Measurements from ENCODE around the gene PSMD2.
"Not testable (repeated sequence)": the region's sequence is repeated elsewhere in the genome, so short reads cannot be mapped to it uniquely, and the experiment has no call there.

Gene PSMD2

DNA sequence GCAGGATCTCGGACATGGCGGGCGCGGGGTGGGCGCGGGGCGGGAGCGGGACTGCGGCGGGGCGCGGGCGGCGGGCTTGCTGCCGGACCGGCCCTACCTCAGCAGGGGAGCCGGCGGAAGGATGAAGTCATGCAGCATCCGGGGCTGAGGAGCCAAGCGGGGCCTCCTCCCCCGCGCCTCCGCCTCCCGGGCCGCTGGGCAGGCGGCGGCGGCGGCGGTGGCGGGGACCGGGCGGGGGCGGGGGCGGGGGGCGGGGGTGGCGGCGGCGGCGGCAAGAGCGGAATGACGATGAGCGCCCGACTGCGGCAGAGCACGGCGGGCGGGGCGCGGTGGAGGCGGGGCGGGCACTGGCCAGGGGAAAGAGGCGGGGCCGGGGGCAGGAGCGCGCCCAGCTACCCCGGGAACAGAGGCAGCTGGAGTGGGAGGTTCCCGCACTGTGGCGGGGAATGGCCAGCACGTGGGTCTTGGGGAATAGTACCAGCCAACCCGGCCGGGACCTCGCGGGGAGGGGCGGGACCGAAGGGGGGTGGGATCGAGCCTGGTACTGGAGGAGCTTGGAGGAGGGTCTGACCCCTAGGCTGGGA is 37.7 kb upstream of the PSMD2 start, which contains the start of gene CAMK2N2:
Gene CAMK2N2 (minus strand): TSS at position 284 of the 584 bp plus-strand sequence. CDS start 268 bp downstream, at position 16.
- Histone ChIP-seq H3K27ac (ENCODE audit: low read length) (no peak within 1 kb of the TSS), H3K4me3 (ENCODE audit: low read length in 2 of 2) (peak within 1 kb of the TSS; percentile 43 to 59), H3K9ac (ENCODE audit: low read length in 2 of 2) (no peak within 1 kb of the TSS), H3K9me3 (ENCODE audit: control insufficient read depth in 2 of 2, low read length in 2 of 2) (no peaks in the 10 kb centered on the region), H3K27me3 (ENCODE audit: control insufficient read depth in 1 of 2, insufficient read depth in 2 of 2, low read length in 2 of 2) (peaks cover 41 to 62% of the 10 kb centered on the region in 2 donors), H3K36me3 (ENCODE audit: control insufficient read depth in 2 of 2, insufficient read depth in 2 of 2, low read length in 2 of 2) (no peaks in the 10 kb centered on the region), H3K4me1 (ENCODE audit: control insufficient read depth, insufficient read depth, low read length) (peaks cover 21% of the 10 kb centered on the region)

DNA sequence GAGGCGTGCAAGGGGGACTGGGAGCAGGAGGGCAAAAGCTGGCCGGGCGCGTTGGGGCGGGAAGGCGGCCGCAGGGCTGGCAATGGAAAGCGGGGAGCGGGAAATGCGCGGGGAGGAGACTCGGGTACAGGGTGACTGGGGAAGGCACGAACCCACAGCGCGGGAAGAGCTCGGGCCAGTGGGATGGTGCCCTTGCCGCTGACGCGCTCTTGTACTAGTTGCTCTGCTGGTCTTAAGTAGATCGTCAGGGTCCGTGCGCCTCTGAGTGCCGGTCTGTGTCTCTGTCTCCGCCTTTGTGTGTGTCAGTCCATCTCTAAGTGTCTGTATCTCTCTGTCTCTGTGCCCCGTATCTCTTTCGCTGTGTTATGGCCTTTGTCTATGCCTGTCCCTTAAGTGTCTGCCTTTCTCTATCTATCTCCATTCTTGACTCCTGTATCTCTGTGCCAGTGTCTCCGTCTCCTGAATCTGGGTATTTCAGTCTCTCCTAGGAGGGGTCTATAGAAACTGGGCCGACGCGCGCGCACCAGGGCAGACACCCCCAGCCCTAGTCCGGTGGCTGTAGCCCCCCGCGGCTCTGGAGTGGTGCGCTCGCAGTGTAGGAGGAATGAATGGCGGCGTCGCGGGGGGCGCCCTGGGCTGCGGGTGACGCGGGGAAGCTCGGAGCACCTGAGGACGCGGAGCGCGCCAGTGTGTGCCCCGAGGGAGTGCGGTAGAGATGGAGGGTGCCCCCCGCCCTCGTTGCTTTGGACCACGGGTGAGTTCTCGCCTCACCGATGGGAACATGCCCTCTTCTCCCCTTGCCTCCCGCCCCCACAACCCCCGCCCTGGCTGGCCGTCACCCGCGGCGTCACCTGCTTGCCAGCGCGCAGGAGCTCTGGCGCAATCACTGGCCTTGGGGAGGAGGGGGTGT is 36.9 kb upstream of the PSMD2 start:
- Histone ChIP-seq H3K4me3 (ENCODE audit: low read length in 2 of 2) (peak overlapping the region; percentile 43 to 59), H3K9me3 (ENCODE audit: control insufficient read depth in 2 of 2, low read length in 2 of 2) (no peaks in the 10 kb centered on the region), H3K27ac (ENCODE audit: low read length) (no peak overlapping the region), H3K9ac (ENCODE audit: low read length in 2 of 2) (no peak overlapping the region), H3K36me3 (ENCODE audit: control insufficient read depth in 2 of 2, insufficient read depth in 2 of 2, low read length in 2 of 2) (no peaks in the 10 kb centered on the region), H3K4me1 (ENCODE audit: control insufficient read depth, insufficient read depth, low read length) (peaks cover 21% of the 10 kb centered on the region), H3K27me3 (ENCODE audit: control insufficient read depth in 1 of 2, insufficient read depth in 2 of 2, low read length in 2 of 2) (peaks cover 41 to 59% of the 10 kb centered on the region in 2 donors)

- H3K9me3 ChIP-seq (ENCODE audit: control insufficient read depth in 2 of 2, low read length in 2 of 2): no peaks in the 10 kb centered on the region
- H3K4me1 ChIP-seq (ENCODE audit: control insufficient read depth, insufficient read depth, low read length): peaks cover 21% of the 10 kb centered on the region
- H3K36me3 ChIP-seq (ENCODE audit: control insufficient read depth in 2 of 2, insufficient read depth in 2 of 2, low read length in 2 of 2): no peaks in the 10 kb centered on the region
- no peak overlapping the region for H3K9ac ChIP-seq (ENCODE audit: low read length in 2 of 2)
- no peak overlapping the region for H3K4me3 ChIP-seq (ENCODE audit: low read length in 2 of 2)
- peaks cover 40 to 54% of the 10 kb centered on the region in 2 donors for H3K27me3 ChIP-seq (ENCODE audit: control insufficient read depth in 1 of 2, insufficient read depth in 2 of 2, low read length in 2 of 2)
- no peak overlapping the region for H3K27ac ChIP-seq (ENCODE audit: low read length)
Measured at GRCh38 chr3:184262764-184263179, 36.3 kb upstream of the PSMD2 start.

GRCh38 chr3:184267249-184267648 is 31.8 kb upstream of the PSMD2 start:
- H3K9ac ChIP-seq (ENCODE audit: low read length in 2 of 2); H3K36me3 ChIP-seq (ENCODE audit: control insufficient read depth in 2 of 2, insufficient read depth in 2 of 2, low read length in 2 of 2); H3K27ac ChIP-seq (ENCODE audit: low read length); H3K4me1 ChIP-seq (ENCODE audit: control insufficient read depth, insufficient read depth, low read length); H3K4me3 ChIP-seq (ENCODE audit: low read length in 2 of 2); H3K9me3 ChIP-seq (ENCODE audit: control insufficient read depth in 2 of 2, low read length in 2 of 2): not testable (repeated sequence)
- H3K27me3 ChIP-seq (ENCODE audit: control insufficient read depth in 1 of 2, insufficient read depth in 2 of 2, low read length in 2 of 2): peaks cover 12 to 18% of the 10 kb centered on the region in 2 donors

DNA sequence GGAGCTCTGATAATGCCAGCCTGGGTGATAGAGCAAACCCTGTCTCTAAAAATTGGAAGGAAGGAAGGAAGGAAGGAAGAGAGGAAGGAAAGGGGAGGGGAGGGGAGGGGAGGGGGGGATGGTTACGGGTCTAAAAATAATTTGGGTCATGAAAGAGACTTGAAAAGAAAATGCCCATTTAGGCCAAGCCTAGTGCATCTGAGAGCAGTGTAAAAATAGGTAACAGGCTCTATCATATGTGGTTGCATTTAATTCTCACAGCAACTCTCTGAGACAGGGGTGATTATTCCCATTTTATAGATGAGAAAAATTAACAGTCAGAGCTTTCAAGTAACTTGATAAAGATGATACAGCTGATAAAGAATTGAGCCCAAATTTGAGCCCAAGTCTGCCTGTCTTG is 26.8 kb upstream of the PSMD2 start:
- Histone ChIP-seq H3K4me1 (ENCODE audit: control insufficient read depth, insufficient read depth, low read length) (peaks cover 3% of the 10 kb centered on the region), H3K4me3 (ENCODE audit: low read length in 2 of 2) (no peak overlapping the region), H3K36me3 (ENCODE audit: control insufficient read depth in 2 of 2, insufficient read depth in 2 of 2, low read length in 2 of 2) (no peaks in the 10 kb centered on the region), H3K9ac (ENCODE audit: low read length in 2 of 2) (no peak overlapping the region), H3K27me3 (ENCODE audit: control insufficient read depth in 1 of 2, insufficient read depth in 2 of 2, low read length in 2 of 2) (peaks cover 21 to 25% of the 10 kb centered on the region in 2 donors), H3K9me3 (ENCODE audit: control insufficient read depth in 2 of 2, low read length in 2 of 2) (no peaks in the 10 kb centered on the region), H3K27ac (ENCODE audit: low read length) (no peak overlapping the region)

DNA sequence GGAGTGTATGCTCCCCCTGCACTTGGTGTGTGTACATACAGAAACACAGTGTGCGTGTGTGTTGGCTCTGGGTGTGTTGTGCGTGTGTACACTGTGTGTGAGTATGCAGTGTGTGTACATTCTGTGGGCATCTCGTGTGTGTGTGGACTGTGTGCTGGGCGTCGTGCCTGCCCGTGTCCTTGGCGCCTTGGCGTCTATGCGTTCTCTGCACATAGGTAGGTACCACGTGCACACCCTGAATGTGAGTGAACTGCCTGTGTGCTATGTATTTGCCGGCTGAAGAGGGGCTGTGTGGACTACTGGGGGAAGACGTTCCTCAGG is 23.7 kb upstream of the PSMD2 start:
- no peak overlapping the region for H3K4me3 ChIP-seq (ENCODE audit: low read length in 2 of 2)

DNA sequence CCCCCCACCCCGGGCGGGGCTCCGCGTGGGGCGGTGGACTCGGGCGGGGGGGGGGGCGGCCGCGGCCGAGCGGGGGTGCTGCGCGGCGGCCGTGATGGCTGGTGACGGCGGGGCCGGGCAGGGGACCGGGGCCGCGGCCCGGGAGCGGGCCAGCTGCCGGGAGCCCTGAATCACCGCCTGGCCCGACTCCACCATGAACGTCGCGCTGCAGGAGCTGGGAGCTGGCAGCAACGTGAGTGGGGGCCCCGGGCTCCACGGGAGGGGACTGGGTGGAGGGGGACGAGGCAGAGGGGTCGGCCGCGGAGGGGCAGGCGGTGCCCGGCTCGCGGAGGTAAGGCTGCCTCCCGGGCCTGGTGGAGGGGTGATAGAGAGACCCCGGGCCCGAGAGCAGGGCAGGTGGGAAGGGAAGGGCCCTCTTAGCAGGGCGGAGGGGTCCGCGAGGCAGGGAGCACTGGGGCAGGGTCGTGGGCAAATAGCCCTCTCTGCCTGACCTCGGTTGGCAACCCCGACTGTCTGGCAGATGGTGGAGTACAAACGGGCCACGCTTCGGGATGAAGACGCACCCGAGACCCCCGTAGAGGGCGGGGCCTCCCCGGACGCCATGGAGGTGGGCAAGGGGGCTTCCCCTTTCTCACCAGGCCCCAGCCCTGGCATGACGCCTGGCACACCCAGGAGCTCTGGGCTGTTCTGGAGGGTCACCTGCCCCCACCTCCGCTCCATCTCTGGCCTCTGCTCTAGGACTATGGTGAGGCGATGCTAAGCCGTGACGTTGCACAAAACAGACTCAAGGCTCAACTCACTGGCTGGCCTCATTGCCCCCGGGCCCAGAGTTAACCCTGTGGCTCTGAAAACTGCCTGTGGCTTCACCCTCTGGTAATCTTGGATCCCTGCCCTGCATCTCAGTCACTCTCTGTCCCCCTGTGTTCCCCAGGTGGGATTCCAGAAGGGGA is 22.8 kb upstream of the PSMD2 start, which contains the start of gene ECE2:
Gene ECE2 (plus strand): TSS at position 62 of the 950 bp plus-strand sequence. CDS start 132 bp downstream, at position 194.
- no peaks in the 10 kb centered on the region for H3K36me3 ChIP-seq (ENCODE audit: control insufficient read depth in 2 of 2, insufficient read depth in 2 of 2, low read length in 2 of 2)
- H3K27me3 ChIP-seq (ENCODE audit: control insufficient read depth in 1 of 2, insufficient read depth in 2 of 2, low read length in 2 of 2): peaks cover 21 to 28% of the 10 kb centered on the region in 2 donors
- H3K4me1 ChIP-seq (ENCODE audit: control insufficient read depth, insufficient read depth, low read length): peaks cover 3% of the 10 kb centered on the region
- no peak within 1 kb of the TSS for H3K27ac ChIP-seq (ENCODE audit: low read length)
- no peak within 1 kb of the TSS for H3K9ac ChIP-seq (ENCODE audit: low read length in 2 of 2)
- H3K4me3 ChIP-seq (ENCODE audit: low read length in 2 of 2): no peak within 1 kb of the TSS
- H3K9me3 ChIP-seq (ENCODE audit: control insufficient read depth in 2 of 2, low read length in 2 of 2): no peaks in the 10 kb centered on the region

More for the DNA sequence above, 23.7 kb upstream of the PSMD2 start:
- H3K36me3 ChIP-seq (ENCODE audit: control insufficient read depth in 2 of 2, insufficient read depth in 2 of 2, low read length in 2 of 2): no peaks in the 10 kb centered on the region
- H3K9ac ChIP-seq (ENCODE audit: low read length in 2 of 2): no peak overlapping the region
- H3K27ac ChIP-seq (ENCODE audit: low read length): no peak overlapping the region
- no peaks in the 10 kb centered on the region for H3K9me3 ChIP-seq (ENCODE audit: control insufficient read depth in 2 of 2, low read length in 2 of 2)
- peaks cover 3% of the 10 kb centered on the region for H3K4me1 ChIP-seq (ENCODE audit: control insufficient read depth, insufficient read depth, low read length)
- peaks cover 21 to 28% of the 10 kb centered on the region in 2 donors for H3K27me3 ChIP-seq (ENCODE audit: control insufficient read depth in 1 of 2, insufficient read depth in 2 of 2, low read length in 2 of 2)

DNA sequence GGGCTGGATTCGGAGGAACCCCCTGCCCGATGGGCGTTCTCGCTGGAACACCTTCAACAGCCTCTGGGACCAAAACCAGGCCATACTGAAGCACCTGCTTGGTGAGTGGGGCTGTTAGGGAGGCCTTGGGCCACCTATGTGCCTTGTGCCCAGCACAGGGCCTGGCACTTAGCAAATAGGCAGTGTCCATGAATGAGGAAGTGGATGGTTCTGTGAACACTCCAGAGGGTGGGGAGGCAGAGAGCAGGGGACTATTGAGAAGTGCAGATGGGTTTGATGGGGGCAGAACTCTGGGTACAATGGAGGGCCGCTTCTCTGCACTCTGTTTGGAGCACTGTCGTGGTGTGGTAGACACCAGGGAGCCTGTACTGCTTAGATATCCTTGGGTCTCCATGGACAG is 21.7 kb upstream of the PSMD2 start:
- Histone ChIP-seq H3K36me3 (ENCODE audit: control insufficient read depth in 2 of 2, insufficient read depth in 2 of 2, low read length in 2 of 2) (no peaks in the 10 kb centered on the region), H3K9ac (ENCODE audit: low read length in 2 of 2) (no peak overlapping the region), H3K27ac (ENCODE audit: low read length) (no peak overlapping the region), H3K9me3 (ENCODE audit: control insufficient read depth in 2 of 2, low read length in 2 of 2) (no peaks in the 10 kb centered on the region), H3K27me3 (ENCODE audit: control insufficient read depth in 1 of 2, insufficient read depth in 2 of 2, low read length in 2 of 2) (peaks cover 21 to 28% of the 10 kb centered on the region in 2 donors), H3K4me1 (ENCODE audit: control insufficient read depth, insufficient read depth, low read length) (peaks cover 3% of the 10 kb centered on the region), H3K4me3 (ENCODE audit: low read length in 2 of 2) (no peak overlapping the region)

- Histone ChIP-seq H3K9me3 (ENCODE audit: control insufficient read depth in 2 of 2, low read length in 2 of 2) (no peaks in the 10 kb centered on the region), H3K4me1 (ENCODE audit: control insufficient read depth, insufficient read depth, low read length) (no peaks in the 10 kb centered on the region), H3K9ac (ENCODE audit: low read length in 2 of 2) (no peak overlapping the region), H3K27ac (ENCODE audit: low read length) (no peak overlapping the region), H3K36me3 (ENCODE audit: control insufficient read depth in 2 of 2, insufficient read depth in 2 of 2, low read length in 2 of 2) (no peaks in the 10 kb centered on the region), H3K4me3 (ENCODE audit: low read length in 2 of 2) (no peak overlapping the region), H3K27me3 (ENCODE audit: control insufficient read depth in 1 of 2, insufficient read depth in 2 of 2, low read length in 2 of 2) (peaks cover 0 to 4% of the 10 kb centered on the region in 2 donors)
Measured at GRCh38 chr3:184282941-184283340, 16.1 kb upstream of the PSMD2 start.

DNA sequence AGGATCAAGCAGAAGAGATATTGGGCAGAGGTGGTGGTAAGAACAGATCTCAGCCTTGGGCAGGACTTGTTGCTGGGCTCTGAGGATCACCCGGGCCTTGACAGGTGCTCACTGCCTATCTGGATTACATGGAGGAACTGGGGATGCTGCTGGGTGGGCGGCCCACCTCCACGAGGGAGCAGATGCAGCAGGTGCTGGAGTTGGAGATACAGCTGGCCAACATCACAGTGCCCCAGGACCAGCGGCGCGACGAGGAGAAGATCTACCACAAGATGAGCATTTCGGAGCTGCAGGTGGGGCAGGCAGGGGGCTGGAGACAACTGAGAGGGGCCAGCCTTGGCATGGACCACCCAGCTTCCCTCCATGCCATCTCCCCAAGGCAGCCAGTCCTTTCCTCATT is 15.4 kb upstream of the PSMD2 start:
- peaks cover 0 to 4% of the 10 kb centered on the region in 2 donors for H3K27me3 ChIP-seq (ENCODE audit: control insufficient read depth in 1 of 2, insufficient read depth in 2 of 2, low read length in 2 of 2)
- no peak overlapping the region for H3K27ac ChIP-seq (ENCODE audit: low read length)
- no peak overlapping the region for H3K9ac ChIP-seq (ENCODE audit: low read length in 2 of 2)
- H3K9me3 ChIP-seq (ENCODE audit: control insufficient read depth in 2 of 2, low read length in 2 of 2): no peaks in the 10 kb centered on the region
- no peaks in the 10 kb centered on the region for H3K4me1 ChIP-seq (ENCODE audit: control insufficient read depth, insufficient read depth, low read length)
- no peaks in the 10 kb centered on the region for H3K36me3 ChIP-seq (ENCODE audit: control insufficient read depth in 2 of 2, insufficient read depth in 2 of 2, low read length in 2 of 2)
- no peak overlapping the region for H3K4me3 ChIP-seq (ENCODE audit: low read length in 2 of 2)
